ENCODE data around the gene CINP. TPM values are rescaled to one million over a fixed set of nuclear protein-coding genes. Genes with fewer than 3 reads are reported as not detected.

Gene CINP
- polyA plus RNA-seq, 5 donors: 36.2 to 45.1 (median 39.7) TPM

Other genes starting within 250 kb of the CINP start
- gene WDR20, start 223.0 kb downstream of the CINP start, polyA plus RNA-seq (ENCODE audit: insufficient read depth in 1 of 5, insufficient read length in 5 of 5, low replicate concordance in 1 of 5): 10 to 100 TPM; 22.8 to 28.1 (median 27.5) TPM
- gene MOK, start 57.7 kb downstream of the CINP start, polyA plus RNA-seq (ENCODE audit: insufficient read depth in 1 of 5, insufficient read length in 5 of 5, low replicate concordance in 1 of 5): 10 to 100 TPM; 24.6 to 32.7 (median 29.9) TPM
- 10 to 100 TPM; 13.8 to 18.1 (median 15.9) TPM for gene ZNF839, start 43.1 kb downstream of the CINP start, polyA plus RNA-seq (ENCODE audit: insufficient read depth in 1 of 5, insufficient read length in 5 of 5, low replicate concordance in 1 of 5)
- gene TECPR2, start 51 bp upstream of the CINP start, polyA plus RNA-seq (ENCODE audit: insufficient read depth in 1 of 5, insufficient read length in 5 of 5, low replicate concordance in 1 of 5): 10 to 100 TPM; 13.8 to 15.6 (median 14.5) TPM
- gene ANKRD9, start 146.9 kb upstream of the CINP start, polyA plus RNA-seq (ENCODE audit: insufficient read depth in 1 of 5, insufficient read length in 5 of 5, low replicate concordance in 1 of 5): 1 to 10 TPM; 3.6 to 9.5 (median 3.8) TPM
- gene RCOR1, start 229.8 kb upstream of the CINP start, polyA plus RNA-seq (ENCODE audit: insufficient read depth in 1 of 5, insufficient read length in 5 of 5, low replicate concordance in 1 of 5): 10 to 100 TPM; 48.8 to 75.7 (median 65.7) TPM

Data from right lung (tissue), 5 donors.